LNCaP clone FGC (cell line): ENCODE data around the gene RAD51B.
"Not testable (repeated sequence)": the region's sequence is repeated elsewhere in the genome, so short reads cannot be mapped to it uniquely, and the experiment has no call there.

Experiments
- DNase-seq: peaks from one replicate; pipeline ENCODE4 v3.0.0-alpha.2; 2011; ENCODE audit warnings: low read depth
- H3K4me3 ChIP-seq: 2 replicates; pipeline ENCODE4 v1.5.1; 2011; ENCODE audit warnings: mild to moderate bottlenecking, low read depth, low read length, control low read depth
- CTCF ChIP-seq: IDR thresholded peaks from 2 replicates; pipeline ENCODE4 v1.5.1; 2012; ENCODE audit warnings: mild to moderate bottlenecking; ENCODE audit not compliant: control insufficient read depth, insufficient read depth; ENCODE audit errors: extremely low read depth

Gene RAD51B

GRCh38 chr14:68661226-68662225 lies 841.9 kb downstream of the RAD51B start:
- DNase-seq = no peak
- H3K4me3 ChIP-seq = no peak overlapping the region
- TF ChIP-seq CTCF = no peak

- H3K4me3 ChIP-seq = no peak overlapping the region
- TF ChIP-seq CTCF = no peak
- DNase-seq = no peak
These were observed 842.8 kb downstream of the RAD51B start for GRCh38 chr14:68662392-68662791.

- not testable (repeated sequence) for H3K4me3 ChIP-seq
These were observed 843.2 kb downstream of the RAD51B start for GRCh38 chr14:68662826-68663225.

GRCh38 chr14:68663385-68664076 lies 844.0 kb downstream of the RAD51B start:
- no peak overlapping the region for H3K4me3 ChIP-seq
- DNase-seq = no peak
- no peak for TF ChIP-seq CTCF

More at GRCh38 chr14:68662826-68663225, 843.2 kb downstream of the RAD51B start:
- not testable (repeated sequence) for DNase-seq

- DNase-seq = no peak
- TF ChIP-seq CTCF = no peak
These were observed 844.7 kb downstream of the RAD51B start for GRCh38 chr14:68664225-68664681.

GRCh38 chr14:68665131-68665530 lies 845.6 kb downstream of the RAD51B start:
- H3K4me3 ChIP-seq = no peak overlapping the region
- TF ChIP-seq CTCF = no peak
- no peak for DNase-seq

More at GRCh38 chr14:68664225-68664681, 844.7 kb downstream of the RAD51B start:
- no peak overlapping the region for H3K4me3 ChIP-seq

GRCh38 chr14:68665792-68666204 lies 846.2 kb downstream of the RAD51B start:
- H3K4me3 ChIP-seq = no peak overlapping the region
- TF ChIP-seq CTCF = no peak
- no peak for DNase-seq
